Mammary epithelial cell (primary cell): Measurements from ENCODE around the gene IL17RB.

ENCODE experiments used
- EZH2 ChIP-seq: IDR thresholded peaks from 2 replicates; pipeline ENCODE4 v1.6.1; 2012; ENCODE audit warnings: low read length, inconsistent platforms, borderline replicate concordance
- TF ChIP-seq, protein P1 (sequence below), 2 donors: IDR thresholded peaks in 1 of 2; conservative IDR thresholded peaks in 1 of 2; 2 replicates each; pipeline ENCODE4 v1.5.1; 2011 to 2012; ENCODE audit warnings: inconsistent platforms in 2 of 2, low read length in 2 of 2, mild to moderate bottlenecking in 2 of 2, control low read depth in 1 of 2, low read depth in 1 of 2; ENCODE audit not compliant: insufficient read depth in 1 of 2; ENCODE audit errors: extremely low read depth in 1 of 2

DNA sequence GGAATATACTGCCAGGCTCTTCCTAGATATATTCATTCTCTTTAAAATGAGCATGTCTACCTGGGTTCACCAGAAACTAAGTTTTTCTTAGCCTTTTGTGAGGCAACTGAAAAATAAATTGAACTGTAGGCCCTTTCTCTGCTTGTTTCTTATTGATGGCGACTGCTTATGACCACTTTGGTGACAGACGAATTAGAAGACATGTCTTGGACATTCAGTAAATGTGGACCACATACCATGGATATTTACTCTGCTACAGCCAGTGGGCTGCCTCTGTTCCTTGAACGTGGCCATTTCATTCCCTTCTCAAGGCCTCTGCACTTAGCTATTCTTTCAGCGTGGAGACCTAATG, 45.9 kb downstream of the IL17RB start:
- TF ChIP-seq, protein P1, sequence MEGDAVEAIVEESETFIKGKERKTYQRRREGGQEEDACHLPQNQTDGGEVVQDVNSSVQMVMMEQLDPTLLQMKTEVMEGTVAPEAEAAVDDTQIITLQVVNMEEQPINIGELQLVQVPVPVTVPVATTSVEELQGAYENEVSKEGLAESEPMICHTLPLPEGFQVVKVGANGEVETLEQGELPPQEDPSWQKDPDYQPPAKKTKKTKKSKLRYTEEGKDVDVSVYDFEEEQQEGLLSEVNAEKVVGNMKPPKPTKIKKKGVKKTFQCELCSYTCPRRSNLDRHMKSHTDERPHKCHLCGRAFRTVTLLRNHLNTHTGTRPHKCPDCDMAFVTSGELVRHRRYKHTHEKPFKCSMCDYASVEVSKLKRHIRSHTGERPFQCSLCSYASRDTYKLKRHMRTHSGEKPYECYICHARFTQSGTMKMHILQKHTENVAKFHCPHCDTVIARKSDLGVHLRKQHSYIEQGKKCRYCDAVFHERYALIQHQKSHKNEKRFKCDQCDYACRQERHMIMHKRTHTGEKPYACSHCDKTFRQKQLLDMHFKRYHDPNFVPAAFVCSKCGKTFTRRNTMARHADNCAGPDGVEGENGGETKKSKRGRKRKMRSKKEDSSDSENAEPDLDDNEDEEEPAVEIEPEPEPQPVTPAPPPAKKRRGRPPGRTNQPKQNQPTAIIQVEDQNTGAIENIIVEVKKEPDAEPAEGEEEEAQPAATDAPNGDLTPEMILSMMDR (conservative IDR thresholded peaks at IDR 0.05 in 1 of 2, IDR thresholded peaks at IDR 0.05 in 1 of 2; ENCODE audit: extremely low read depth in 1 of 2, insufficient read depth in 1 of 2, low read depth in 1 of 2, low read length in 2 of 2), result no peak
- no peak for TF ChIP-seq EZH2
